Endodermal cell (in vitro differentiated cells): ENCODE measurements around the gene RALGAPA2. TPM values are rescaled to one million over a fixed set of nuclear protein-coding genes. Genes with fewer than 3 reads are reported as not detected.
"Not testable (repeated sequence)": the region's sequence is repeated elsewhere in the genome, so short reads cannot be mapped to it uniquely, and the experiment has no call there.

Experiments
- DNase-seq: peaks from one replicate; pipeline ENCODE4 v3.0.0-alpha.2; 2017
- H3K27ac ChIP-seq: 2 replicates; pipeline ENCODE4 v1.5.1; 2013; ENCODE audit warnings: mild to moderate bottlenecking, low read depth, low read length, moderate library complexity
- H3K27me3 ChIP-seq: 2 replicates; pipeline ENCODE4 v1.6.1; 2013; ENCODE audit warnings: mild to moderate bottlenecking, low read length, moderate library complexity; ENCODE audit not compliant: insufficient read depth, control insufficient read depth, poor library complexity, severe bottlenecking
- H3K36me3 ChIP-seq: 2 replicates; pipeline ENCODE4 v1.7.0; 2013; ENCODE audit warnings: mild to moderate bottlenecking, low read length, moderate library complexity; ENCODE audit not compliant: control insufficient read depth, insufficient read depth
- H3K4me1 ChIP-seq: one replicate; pipeline ENCODE4 v1.7.0; 2013; ENCODE audit warnings: low read length; ENCODE audit not compliant: control insufficient read depth, insufficient read depth
- H3K4me3 ChIP-seq: 2 replicates; pipeline ENCODE4 v1.5.1; 2013; ENCODE audit warnings: mild to moderate bottlenecking, low read length, moderate library complexity
- H3K9ac ChIP-seq: 2 replicates; pipeline ENCODE4 v1.6.1; 2013; ENCODE audit warnings: mild to moderate bottlenecking, low read length, moderate library complexity; ENCODE audit not compliant: poor library complexity, severe bottlenecking; ENCODE audit errors: extremely low read depth
- H3K9me3 ChIP-seq: 2 replicates; pipeline ENCODE4 v1.6.1; 2013; ENCODE audit warnings: mild to moderate bottlenecking, low read length, moderate library complexity; ENCODE audit not compliant: control insufficient read depth
- H3K27ac Mint-ChIP-seq: 2 replicates; pipeline ENCODE4 v1.8.0; 2020; ENCODE audit warnings: mixed read lengths
- H3K27me3 Mint-ChIP-seq: 2 replicates; pipeline ENCODE4 v1.8.0; 2021; ENCODE audit warnings: mild to moderate bottlenecking, mixed read lengths; ENCODE audit not compliant: insufficient read depth
- H3K36me3 Mint-ChIP-seq: 2 replicates; pipeline ENCODE4 v1.8.0; 2020; ENCODE audit warnings: low read depth, mixed read lengths
- H3K4me1 Mint-ChIP-seq: 2 replicates; pipeline ENCODE4 v1.8.0; 2020; ENCODE audit warnings: mixed read lengths
- H3K4me3 Mint-ChIP-seq: 2 replicates; pipeline ENCODE4 v1.8.0; 2020; ENCODE audit warnings: mild to moderate bottlenecking, moderate library complexity, mixed read lengths
- H3K9me3 Mint-ChIP-seq: 2 replicates; pipeline ENCODE4 v1.8.0; 2020; ENCODE audit warnings: mild to moderate bottlenecking, mixed read lengths
- WGBS, 2 experiments: methylation state at CpG; one replicate each; pipeline versions ENCODE4 v1.1.5 to v1.1.7; 2013; ENCODE audit warnings: missing lambda C conversion rate in 2 of 2, mixed read lengths in 1 of 2; ENCODE audit not compliant: insufficient coverage in 1 of 2, insufficient read length in 1 of 2; 5-methylcytosine and 5-hydroxymethylcytosine counted together
- total RNA-seq, 2 donors: library from RNA; stranded (reverse); fragmentation: NEBNext Ultra II Directional in 1 of 2; extraction: Animal tissue kit (Norgen Biotek cat#: 25700) in 1 of 2; gene quantifications; 2 replicates in 1 of 2; 3 replicates in 1 of 2; pipeline ENCODE4 v1.2.1, GENCODE V29; 2021
- TF ChIP-seq, protein P1 (sequence below): fragments of 200-600 bp; sonication (generic); conservative IDR thresholded peaks from 2 replicates; pipeline ENCODE4 v1.5.0; 2021; ENCODE audit warnings: antibody characterized with exemption, mild to moderate bottlenecking

RALGAPA2 gene
- total RNA-seq, 2 donors from 2014 or later, result 19.5 to 24.6 TPM

DNA sequence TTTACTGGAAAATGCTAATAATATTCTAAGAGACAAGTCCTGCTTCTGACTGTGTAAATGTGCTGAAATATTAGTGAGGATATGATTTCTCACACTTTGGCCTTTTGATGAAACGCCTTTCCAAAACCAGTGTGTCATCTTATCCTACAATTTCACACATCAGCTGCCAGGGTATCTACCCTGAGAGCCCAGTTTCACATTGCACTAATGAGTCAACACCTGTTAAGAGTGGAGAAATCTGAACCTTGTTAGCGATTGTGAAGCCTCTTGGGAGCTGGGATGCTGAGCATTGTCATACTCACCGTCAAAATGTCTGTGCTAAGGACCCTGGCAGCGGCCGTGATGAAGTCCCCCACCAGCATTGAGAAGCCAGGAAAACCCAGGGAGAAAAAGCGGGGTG, 166.0 kb downstream of the RALGAPA2 start:
- Mint-ChIP-seq H3K4me1 (peaks cover 6% of the 10 kb centered on the region), H3K36me3 (peaks cover 19% of the 10 kb centered on the region), H3K27me3 (no peaks in the 10 kb centered on the region), H3K4me3 (no peak overlapping the region), H3K27ac (no peak overlapping the region), H3K9me3 (no peaks in the 10 kb centered on the region)
- WGBS, 2 experiments, result 94% methylated on average over 5 to 6 of the region's 6 CpGs
- H3K27ac ChIP-seq, result no peak overlapping the region
- H3K9ac ChIP-seq, result no peak overlapping the region
- TF ChIP-seq, protein P1, sequence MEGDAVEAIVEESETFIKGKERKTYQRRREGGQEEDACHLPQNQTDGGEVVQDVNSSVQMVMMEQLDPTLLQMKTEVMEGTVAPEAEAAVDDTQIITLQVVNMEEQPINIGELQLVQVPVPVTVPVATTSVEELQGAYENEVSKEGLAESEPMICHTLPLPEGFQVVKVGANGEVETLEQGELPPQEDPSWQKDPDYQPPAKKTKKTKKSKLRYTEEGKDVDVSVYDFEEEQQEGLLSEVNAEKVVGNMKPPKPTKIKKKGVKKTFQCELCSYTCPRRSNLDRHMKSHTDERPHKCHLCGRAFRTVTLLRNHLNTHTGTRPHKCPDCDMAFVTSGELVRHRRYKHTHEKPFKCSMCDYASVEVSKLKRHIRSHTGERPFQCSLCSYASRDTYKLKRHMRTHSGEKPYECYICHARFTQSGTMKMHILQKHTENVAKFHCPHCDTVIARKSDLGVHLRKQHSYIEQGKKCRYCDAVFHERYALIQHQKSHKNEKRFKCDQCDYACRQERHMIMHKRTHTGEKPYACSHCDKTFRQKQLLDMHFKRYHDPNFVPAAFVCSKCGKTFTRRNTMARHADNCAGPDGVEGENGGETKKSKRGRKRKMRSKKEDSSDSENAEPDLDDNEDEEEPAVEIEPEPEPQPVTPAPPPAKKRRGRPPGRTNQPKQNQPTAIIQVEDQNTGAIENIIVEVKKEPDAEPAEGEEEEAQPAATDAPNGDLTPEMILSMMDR, result no peak
- peaks cover 5% of the 10 kb centered on the region for H3K36me3 ChIP-seq
- H3K9me3 ChIP-seq, result no peaks in the 10 kb centered on the region
- peaks cover 6% of the 10 kb centered on the region for H3K4me1 ChIP-seq
- H3K27me3 ChIP-seq, result no peaks in the 10 kb centered on the region
- no peak overlapping the region for H3K4me3 ChIP-seq
- DNase-seq, result no peak

DNA sequence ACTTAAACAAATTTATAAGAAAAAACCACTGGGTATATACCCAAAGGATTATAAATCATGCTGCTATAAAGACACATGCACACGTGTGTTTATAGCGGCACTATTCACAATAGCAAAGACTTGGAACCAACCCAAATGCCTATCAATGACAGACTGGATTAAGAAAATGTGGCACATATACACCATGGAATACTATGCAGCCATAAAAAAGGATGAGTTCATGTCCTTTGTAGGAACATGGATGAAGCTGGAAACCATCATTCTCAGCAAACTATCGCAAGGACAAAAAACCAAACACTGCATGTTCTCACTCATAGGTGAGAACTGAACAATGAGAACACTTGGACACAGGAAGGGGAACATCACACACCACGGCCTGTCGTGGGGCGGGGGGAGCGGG, 169.1 kb downstream of the RALGAPA2 start:
- H3K4me3 Mint-ChIP-seq, H3K27me3 Mint-ChIP-seq, H3K4me3 ChIP-seq, H3K9me3 Mint-ChIP-seq, H3K27ac Mint-ChIP-seq, H3K4me1 ChIP-seq, H3K36me3 ChIP-seq, H3K9ac ChIP-seq, DNase-seq, H3K27ac ChIP-seq, H3K9me3 ChIP-seq, H3K4me1 Mint-ChIP-seq, H3K27me3 ChIP-seq: not testable (repeated sequence)
- 96% methylated on average over 6 of the region's 7 CpGs; no CpG with 5 or more reads in 1 of the 2 experiments for WGBS, 2 experiments
- peaks cover 19% of the 10 kb centered on the region for H3K36me3 Mint-ChIP-seq

DNA sequence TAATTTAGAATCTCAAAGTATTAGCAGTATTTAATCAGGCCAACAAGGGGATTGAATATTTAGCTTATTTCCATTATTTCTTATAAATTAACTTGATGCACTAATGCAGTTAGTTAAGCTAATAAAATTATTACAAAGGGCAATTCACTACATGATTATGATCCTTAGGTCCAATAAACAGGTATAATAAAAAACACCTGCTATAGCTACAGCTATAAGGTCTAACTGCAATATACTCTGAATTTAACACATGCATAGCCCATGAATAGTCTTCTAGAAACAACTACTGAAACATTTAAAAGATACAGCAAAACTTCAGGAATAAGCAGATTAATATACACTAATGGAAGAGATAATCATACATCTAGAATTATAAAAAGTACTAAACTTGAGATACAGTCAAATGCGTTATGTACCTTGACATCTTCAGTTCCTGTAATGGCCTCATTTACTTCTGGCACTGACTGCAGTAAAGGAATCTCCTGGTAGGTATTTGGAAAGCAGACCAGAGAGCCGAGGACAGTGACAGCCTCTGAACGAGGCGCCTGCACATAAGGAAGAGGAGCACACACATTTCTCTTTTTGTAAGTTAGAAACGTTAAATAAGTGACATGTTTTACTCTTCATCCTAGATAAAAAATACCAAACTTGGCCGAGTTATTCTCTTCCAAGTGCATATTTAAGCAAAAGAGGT, 176.1 kb downstream of the RALGAPA2 start:
- Mint-ChIP-seq H3K4me1 (no peaks in the 10 kb centered on the region), H3K36me3 (no peaks in the 10 kb centered on the region), H3K27me3 (no peaks in the 10 kb centered on the region), H3K9me3 (no peaks in the 10 kb centered on the region), H3K4me3 (no peak overlapping the region), H3K27ac (no peak overlapping the region)
- Histone ChIP-seq H3K27ac (no peak overlapping the region), H3K4me3 (no peak overlapping the region), H3K4me1 (no peaks in the 10 kb centered on the region), H3K9me3 (no peaks in the 10 kb centered on the region), H3K36me3 (peaks cover 5% of the 10 kb centered on the region), H3K9ac (no peak overlapping the region), H3K27me3 (no peaks in the 10 kb centered on the region)
- TF ChIP-seq, protein P1, result no peak
- 91 to 94% methylated on average over 6 of the region's 6 CpGs for WGBS, 2 experiments
- DNase-seq, result no peak

DNA sequence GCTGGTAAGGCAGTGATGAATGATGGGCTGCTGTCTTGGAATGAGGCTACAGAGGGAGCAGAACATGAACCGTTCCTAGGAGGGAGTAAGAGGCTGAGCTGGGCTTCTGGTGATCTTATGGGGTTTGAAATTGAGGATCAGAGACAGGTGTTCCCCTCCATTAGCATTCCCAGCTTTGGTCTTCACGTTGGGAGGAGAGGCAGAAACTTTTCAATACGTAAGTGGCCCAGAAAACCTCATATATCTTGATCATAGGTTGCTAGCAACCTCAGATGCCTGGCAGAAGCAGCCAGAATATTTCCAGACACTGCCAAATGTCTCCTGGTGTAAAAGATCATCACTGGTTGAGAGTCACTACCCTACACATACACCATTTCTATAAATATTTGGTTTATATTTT, 177.4 kb downstream of the RALGAPA2 start:
- Histone ChIP-seq H3K4me3 (no peak overlapping the region), H3K27me3 (no peaks in the 10 kb centered on the region), H3K9ac (no peak overlapping the region), H3K36me3 (peaks cover 11% of the 10 kb centered on the region), H3K27ac (no peak overlapping the region), H3K9me3 (no peaks in the 10 kb centered on the region), H3K4me1 (no peaks in the 10 kb centered on the region)
- Mint-ChIP-seq H3K4me1 (no peaks in the 10 kb centered on the region), H3K9me3 (no peaks in the 10 kb centered on the region), H3K27ac (no peak overlapping the region), H3K4me3 (no peak overlapping the region), H3K36me3 (no peaks in the 10 kb centered on the region), H3K27me3 (no peaks in the 10 kb centered on the region)
- WGBS, 2 experiments, result 80 to 87% methylated on average over 1 to 3 of the region's 3 CpGs
- TF ChIP-seq, protein P1, result no peak
- DNase-seq, result no peak
